Heart right ventricle (tissue), 16 donors: ENCODE measurements around the gene MAP10. TPM values are rescaled to one million over a fixed set of nuclear protein-coding genes. Genes with fewer than 3 reads are reported as not detected.
"Not testable (repeated sequence)": the region's sequence is repeated elsewhere in the genome, so short reads cannot be mapped to it uniquely, and the experiment has no call there.

ENCODE experiments used
- ATAC-seq, 8 donors: fragments of 200-7000 bp; cut with Tn5 transposase; one replicate each; pipeline ENCODE4 v1.9.1; 2020; ENCODE audit warnings: mild to moderate bottlenecking in 8 of 8, moderate library complexity in 8 of 8, moderate number of reproducible peaks in 1 of 8
- DNase-seq, 2 donors: peaks; one replicate each; pipeline ENCODE4 v3.0.0-alpha.2; 2020
- H3K27ac ChIP-seq, 10 donors: fragments of 200-600 bp; sonication (generic) in 2 of 10; one replicate each; pipeline versions ENCODE4 v1.5.0 to v1.8.0; 2020 to 2022; ENCODE audit warnings: mild to moderate bottlenecking in 3 of 10
- H3K27me3 ChIP-seq, 7 donors: fragments of 200-600 bp; one replicate each; pipeline ENCODE4 v1.8.0; 2021 to 2022; ENCODE audit warnings: mild to moderate bottlenecking in 2 of 7
- H3K36me3 ChIP-seq, 9 donors: fragments of 200-600 bp; sonication (generic) in 1 of 9; one replicate each; pipeline versions ENCODE4 v1.5.0 to v1.8.0; 2020 to 2022; ENCODE audit warnings: mild to moderate bottlenecking in 2 of 9
- H3K4me1 ChIP-seq, 9 donors: fragments of 200-600 bp; sonication (generic) in 1 of 9; one replicate each; pipeline versions ENCODE4 v1.5.0 to v1.8.0; 2020 to 2022; ENCODE audit warnings: mild to moderate bottlenecking in 4 of 9
- H3K4me3 ChIP-seq, 10 donors: fragments of 200-600 bp; sonication (generic) in 2 of 10; one replicate each; pipeline versions ENCODE4 v1.5.0 to v1.8.0; 2020 to 2022; ENCODE audit warnings: mild to moderate bottlenecking in 7 of 10, moderate library complexity in 2 of 10
- H3K9me3 ChIP-seq, 11 donors: fragments of 200-600 bp in 10 of 11; sonication (generic) in 2 of 11; one replicate each; pipeline versions ENCODE4 v1.5.0 to v1.8.0; 2013 to 2022; ENCODE audit warnings: mild to moderate bottlenecking in 2 of 11, control low read depth in 1 of 11, moderate library complexity in 1 of 11
- CTCF ChIP-seq, 9 donors: fragments of 200-600 bp; sonication (generic) in 2 of 9; IDR thresholded peaks; one replicate each; pipeline versions ENCODE4 v1.5.0 to v1.8.0; 2021 to 2022; ENCODE audit warnings: antibody characterized with exemption in 9 of 9, mild to moderate bottlenecking in 5 of 9, moderate library complexity in 1 of 9
- WGBS, 2 donors: extraction: QIAGEN DNeasy Blood & Tissue Kit; methylation state at CpG; one replicate each; pipeline ENCODE4 v1.1.7; 2013; ENCODE audit warnings: inconsistent platforms in 1 of 2; 5-methylcytosine and 5-hydroxymethylcytosine counted together
- intact Hi-C, 10 donors: fragments of 100-400 bp; cut with DNase I; formaldehyde crosslinking; loops; one replicate each; pipeline versions ENCODE4 v1.11.1 to v1.14.2; 2022
- polyA plus RNA-seq, 2 donors: library from polyadenylated mRNA; stranded (reverse); fragments of 200-250 nt; gene quantifications; one replicate each; pipeline ENCODE4 v1.2.3, GENCODE V29; 2013
- total RNA-seq, 10 donors: library from RNA; stranded (reverse); fragmentation: NEBNext Ultra II Directional in 3 of 10; extraction: Animal tissue kit (Norgen Biotek cat#: 25700) in 3 of 10; gene quantifications; one replicate each; pipeline versions ENCODE4 v1.2.1 to v1.2.4, GENCODE V29; 2021 to 2023
- donor health status: Arrhythmogenic right ventricular cardiomyopathy.
- donor health status: ischemic (EF 13 %, LVEDD 7.1; RV severe dilation, severe dysfunction).
- donor health status: healthy with polysubstance abuse.
- donor health status: DM: no; HTN: yes; CAD: no.
- donor health status: DM: no; HTN: no; CAD: no.
- donor health status: ischemic (EF 25% LVEDD 6.9; RV normal size, moderate dysfunction).
- donor health status: ischemic (EF 25% LVEDD 5.7; RV mildly dilated, moderate dysfunction).
- donor health status: healthy.
- donor health status: DM: yes; HTN: yes; CAD: no.
- donor health status: Ischemic cardiomyopathy.
- donor health status: ischemic (EF 35%, LVEDD 5.7; RV mildly dilated, moderate dysfunction).
- donor health status: nonischemic (EF 11% LVEDD 7.7; RV severe dilation, severe dysfunction).
- donor health status: DM: yes; HTN: yes; CAD: no.
- donor health status: PGD.
- donor health status: ischemic (EF 29% LVEDD 5.4; RV normal size, mild dysfunction).
- donor health status: nonischemic (EF 23%, LVEDD 6.1; RV moderate dilation, normal function).

The MAP10 gene
- total and polyA plus RNA-seq, 12 donors: 1.1 to 4.8 (median 3.8) TPM

DNA sequence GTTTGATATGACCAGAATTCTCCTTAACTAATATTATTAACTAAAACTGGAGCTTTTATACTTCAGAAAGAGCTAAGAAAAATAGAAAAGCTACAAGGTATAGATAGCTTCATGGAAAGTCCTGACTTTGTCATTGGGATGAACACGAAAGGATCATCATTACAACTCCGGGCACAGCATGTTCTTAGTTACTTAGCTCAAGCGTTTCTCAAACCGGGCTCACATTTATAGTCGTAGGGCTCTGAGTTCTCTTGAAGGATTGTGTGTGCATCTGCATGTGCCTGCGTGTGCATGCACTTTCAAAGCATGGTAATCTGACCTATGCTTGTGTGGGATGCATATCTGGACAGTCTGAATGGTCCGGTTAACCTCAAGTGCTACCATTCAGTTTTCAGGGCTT lies 20.4 kb upstream of the MAP10 start:
- H3K27ac ChIP-seq: no peak overlapping the region
- H3K36me3 ChIP-seq: no peaks in the 10 kb centered on the region
- no peak for TF ChIP-seq CTCF (IDR thresholded peaks at IDR 0.05)
- H3K9me3 ChIP-seq: no peaks in the 10 kb centered on the region
- ATAC-seq: no peak
- intact Hi-C loops: no loop called here
- WGBS, 2 donors: 84 to 92% methylated on average over 7 of the region's 7 CpGs
- DNase-seq: no peak
- no peak overlapping the region for H3K4me3 ChIP-seq
- no peaks in the 10 kb centered on the region for H3K27me3 ChIP-seq
- H3K4me1 ChIP-seq: peaks cover 0 to 5% (median 0%) of the 10 kb centered on the region in 9 donors

DNA sequence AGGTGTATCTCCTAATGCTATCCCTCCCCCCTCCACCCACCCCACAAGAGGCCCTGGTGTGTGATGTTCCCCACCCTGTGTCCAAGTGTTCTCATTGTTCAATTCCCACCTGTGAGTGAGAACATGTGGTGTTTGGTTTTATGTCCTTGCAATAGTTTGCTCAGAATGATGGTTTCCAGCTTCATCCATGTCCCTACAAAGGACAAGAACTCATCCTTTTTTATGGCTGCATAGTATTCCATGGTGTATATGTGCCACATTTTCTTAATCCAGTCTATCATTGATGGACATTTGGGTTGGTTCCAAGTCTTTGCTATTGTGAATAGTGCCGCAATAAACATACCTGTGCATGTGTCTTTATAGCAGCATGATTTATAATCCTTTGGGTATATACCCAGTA lies 19.6 kb upstream of the MAP10 start:
- H3K9me3 ChIP-seq, DNase-seq, ATAC-seq, H3K36me3 ChIP-seq, H3K27ac ChIP-seq, H3K27me3 ChIP-seq, H3K4me1 ChIP-seq, H3K4me3 ChIP-seq, intact Hi-C loops: not testable (repeated sequence)
- WGBS, 2 donors: 71 to 83% methylated on average over 1 of the region's 1 CpG

DNA sequence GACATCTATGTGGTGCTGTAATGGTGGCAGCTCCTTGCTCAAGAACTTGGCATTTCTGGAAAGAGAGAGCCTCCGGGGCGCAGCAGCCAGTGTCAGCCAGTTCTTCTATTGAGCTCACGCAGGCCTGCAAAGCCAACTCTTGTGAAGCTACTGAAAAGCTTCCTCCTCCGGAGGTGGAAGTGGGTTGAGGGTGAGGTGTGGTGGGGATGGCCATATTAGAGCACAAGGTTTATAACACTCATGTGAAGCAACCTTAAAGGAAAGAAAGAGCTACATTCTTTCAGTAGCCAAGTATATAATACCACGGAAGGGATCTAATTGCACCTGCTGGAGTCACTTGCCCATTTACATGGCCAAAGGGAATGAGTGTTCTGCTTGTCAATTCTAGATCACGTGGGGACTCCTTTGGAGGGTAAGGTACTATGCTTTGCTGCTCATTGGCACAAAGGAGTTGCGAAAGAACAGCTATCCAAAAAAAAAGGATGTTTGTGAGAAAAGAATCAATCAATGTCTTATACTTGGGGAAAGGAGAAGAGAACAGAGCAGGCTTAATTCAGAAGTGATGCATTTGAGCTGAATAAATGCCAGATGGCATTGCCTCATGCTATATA lies 18.3 kb upstream of the MAP10 start:
- no peak for TF ChIP-seq CTCF (IDR thresholded peaks at IDR 0.05)

DNA sequence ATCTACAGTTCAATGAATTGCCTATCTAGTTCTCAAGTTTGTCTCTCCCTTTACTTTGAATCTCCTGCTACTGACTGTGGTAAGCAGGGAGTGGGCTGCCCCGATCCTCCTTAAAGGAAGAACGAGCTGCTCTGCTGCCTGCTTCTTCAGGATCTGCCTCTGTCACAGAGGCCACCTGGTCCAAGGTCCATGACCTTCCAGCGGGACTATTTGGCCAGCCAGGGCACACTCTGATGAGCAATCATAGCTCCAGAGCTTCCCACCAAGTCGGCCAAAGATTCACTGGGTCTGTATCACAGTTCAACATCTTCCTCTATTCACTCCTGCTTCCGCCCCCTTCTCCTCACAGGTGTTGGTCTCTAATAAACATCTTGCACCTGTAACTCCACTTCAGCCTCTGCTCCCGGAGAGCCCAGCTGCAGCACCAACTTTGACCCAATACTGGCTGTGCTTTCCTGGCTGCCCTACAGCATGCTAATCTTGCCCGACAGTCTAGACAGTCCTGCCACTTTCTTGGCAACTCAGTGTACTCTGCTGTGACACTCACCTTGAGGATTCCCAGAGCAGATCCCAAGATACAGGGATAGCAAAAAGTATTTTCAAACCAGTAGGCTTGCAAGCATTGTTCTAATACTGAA lies 16.9 kb upstream of the MAP10 start:
- no peaks in the 10 kb centered on the region for H3K27me3 ChIP-seq
- no peaks in the 10 kb centered on the region for H3K36me3 ChIP-seq
- no peak overlapping the region for H3K27ac ChIP-seq
- peak in 3 of 8 donors; percentile 56 to 88 (median 76) for ATAC-seq
- no peak for DNase-seq
- H3K9me3 ChIP-seq: no peaks in the 10 kb centered on the region
- intact Hi-C loops: no loop called here
- H3K4me3 ChIP-seq: no peak overlapping the region
- 76 to 80% methylated on average over 7 of the region's 7 CpGs for WGBS, 2 donors
- TF ChIP-seq CTCF (IDR thresholded peaks at IDR 0.05): no peak
- peaks cover 0 to 5% (median 0%) of the 10 kb centered on the region in 9 donors for H3K4me1 ChIP-seq

More for the DNA sequence above, 18.3 kb upstream of the MAP10 start:
- Histone ChIP-seq H3K4me1 (peaks cover 0 to 5% (median 0%) of the 10 kb centered on the region in 9 donors), H3K27ac (no peak overlapping the region), H3K27me3 (no peaks in the 10 kb centered on the region), H3K36me3 (no peaks in the 10 kb centered on the region), H3K9me3 (no peaks in the 10 kb centered on the region), H3K4me3 (no peak overlapping the region)
- ATAC-seq (no peak), DNase-seq (no peak)
- intact Hi-C loops: no loop called here
- WGBS, 2 donors: 89 to 94% methylated on average over 7 of the region's 7 CpGs

GRCh38 chr1:232789651-232790050 lies 15.6 kb upstream of the MAP10 start:
- TF ChIP-seq CTCF (IDR thresholded peaks at IDR 0.05): no peak
- peaks cover 0 to 12% (median 0%) of the 10 kb centered on the region in 9 donors for H3K4me1 ChIP-seq
- intact Hi-C loops: loop anchor here in 1 of 10 donors (10.0 kb wide), 1 partner anchor 155 kb away; the partner anchor contains the start of gene SIPA1L2
- no peak overlapping the region for H3K27ac ChIP-seq
- no peak for DNase-seq
- no peaks in the 10 kb centered on the region for H3K9me3 ChIP-seq
- no peaks in the 10 kb centered on the region for H3K27me3 ChIP-seq
- no peak overlapping the region for H3K4me3 ChIP-seq
- no peak for ATAC-seq
- no peaks in the 10 kb centered on the region for H3K36me3 ChIP-seq
